ENCODE data around the gene GREB1.
A peak's percentile ranks its signal among the peaks of the same experiment; 100 is the strongest.

Gene GREB1

GRCh38 chr2:11540996-11541692, 7.3 kb downstream of the GREB1 start:
- DNase-seq, result no peak

GRCh38 chr2:11541693-11542274, 7.9 kb downstream of the GREB1 start:
- DNase-seq, result no peak

- no peak for DNase-seq
These were observed 8.5 kb downstream of the GREB1 start for GRCh38 chr2:11542275-11542819.

- DNase-seq, result no peak
These were observed 9.7 kb downstream of the GREB1 start for GRCh38 chr2:11543337-11544216.

GRCh38 chr2:11546072-11546471, 12.2 kb downstream of the GREB1 start:
- DNase-seq, result no peak

GRCh38 chr2:11547912-11548497, 14.2 kb downstream of the GREB1 start:
- no peak for DNase-seq

GRCh38 chr2:11550302-11550701, 16.5 kb downstream of the GREB1 start:
- DNase-seq, result no peak

- DNase-seq, result no peak
These were observed 17.2 kb downstream of the GREB1 start for GRCh38 chr2:11550901-11551568.

GRCh38 chr2:11551569-11552259, 17.9 kb downstream of the GREB1 start:
- no peak for DNase-seq

- DNase-seq, result no peak
These were observed 18.4 kb downstream of the GREB1 start for GRCh38 chr2:11552260-11552638.

GRCh38 chr2:11553661-11554398, 20.0 kb downstream of the GREB1 start:
- DNase-seq, result peak; percentile 16 to 42

GRCh38 chr2:11554399-11554716, 20.5 kb downstream of the GREB1 start:
- DNase-seq, result no peak

- peak; percentile 30 to 35 for DNase-seq
These were observed 22.4 kb downstream of the GREB1 start for GRCh38 chr2:11556101-11556806.

- DNase-seq, result no peak
These were observed 24.5 kb downstream of the GREB1 start for GRCh38 chr2:11558214-11558886.

GRCh38 chr2:11559066-11559785, 25.4 kb downstream of the GREB1 start:
- DNase-seq, result no peak

GRCh38 chr2:11559786-11560155, 25.9 kb downstream of the GREB1 start:
- DNase-seq, result no peak

GRCh38 chr2:11560806-11561205, 27.0 kb downstream of the GREB1 start:
- no peak for DNase-seq

- DNase-seq, result no peak
These were observed 28.2 kb downstream of the GREB1 start for GRCh38 chr2:11562011-11562410.

GRCh38 chr2:11562476-11562875, 28.6 kb downstream of the GREB1 start:
- DNase-seq, result no peak
